Neural cell (in vitro differentiated cells): ENCODE data around the gene LRFN5. TPM values are rescaled to one million over a fixed set of nuclear protein-coding genes. Genes with fewer than 3 reads are reported as not detected.

Experiments used
- H2AFZ ChIP-seq: fragments of 200-600, 300-800 bp; sonication (generic), shearing (Covaris generic); 2 replicates; pipeline ENCODE4 v1.6.0; 2014; ENCODE audit warnings: low read depth, mild to moderate bottlenecking, antibody characterized with exemption, low read length, moderate library complexity
- H3F3A ChIP-seq: fragments of 200-600 bp; shearing (Covaris generic); 2 replicates; pipeline ENCODE4 v1.6.1; 2016; ENCODE audit warnings: mild to moderate bottlenecking, moderate library complexity, mixed read lengths, antibody characterized with exemption, low read length; ENCODE audit not compliant: insufficient read depth, poor library complexity, severe bottlenecking
- H3K27ac ChIP-seq: fragments of 200-600, 300-800 bp; sonication (generic), shearing (Covaris generic); 2 replicates; pipeline ENCODE4 v1.5.1; 2014; ENCODE audit warnings: mild to moderate bottlenecking, low read length, moderate library complexity
- H3K27me3 ChIP-seq: fragments of 300-800, 200-600 bp; sonication (generic), shearing (Covaris generic); 2 replicates; pipeline ENCODE4 v1.6.0; 2014; ENCODE audit warnings: mild to moderate bottlenecking, low read depth, low read length, moderate library complexity; ENCODE audit not compliant: insufficient read depth
- H3K36me3 ChIP-seq: fragments of 300-800, 200-600 bp; sonication (generic), shearing (Covaris generic); 2 replicates; pipeline ENCODE4 v1.5.1; 2014; ENCODE audit warnings: mild to moderate bottlenecking, antibody characterized with exemption, low read length, moderate library complexity; ENCODE audit not compliant: insufficient read depth
- H3K4me2 ChIP-seq: fragments of 300-800, 200-600 bp; sonication (generic), shearing (Covaris generic); 2 replicates; pipeline ENCODE4 v1.6.0; 2014; ENCODE audit warnings: mild to moderate bottlenecking, low read length
- H3K4me3 ChIP-seq: fragments of 300-800, 200-600 bp; sonication (generic), shearing (Covaris generic); 2 replicates; pipeline ENCODE4 v1.5.1; 2014; ENCODE audit warnings: mild to moderate bottlenecking, low read length, moderate library complexity
- H3K79me2 ChIP-seq: fragments of 200-600 bp; shearing (Covaris generic); replicated peaks from 2 replicates; pipeline ENCODE4 v1.6.0; 2014; ENCODE audit warnings: mild to moderate bottlenecking, low read length, moderate library complexity; ENCODE audit not compliant: insufficient read depth
- H3K9ac ChIP-seq: fragments of 300-800, 200-600 bp; sonication (generic), shearing (Covaris generic); 2 replicates; pipeline ENCODE4 v1.6.1; 2016; ENCODE audit warnings: mild to moderate bottlenecking, low read length, mixed read lengths
- H3K9me2 ChIP-seq: fragments of 200-600 bp; shearing (Covaris generic); 2 replicates; pipeline ENCODE4 v1.6.1; 2016; ENCODE audit warnings: mild to moderate bottlenecking, low read length, mixed read lengths; ENCODE audit not compliant: insufficient read depth
- H3K9me3 ChIP-seq: fragments of 200-600, 300-800 bp; sonication (generic), shearing (Covaris generic); 2 replicates; pipeline ENCODE4 v1.6.1; 2016; ENCODE audit warnings: mild to moderate bottlenecking, mixed run types, low read length, moderate library complexity, mixed read lengths
- H4K20me1 ChIP-seq: fragments of 200-600 bp; shearing (Covaris generic); 2 replicates; pipeline ENCODE4 v1.6.1; 2016; ENCODE audit warnings: mild to moderate bottlenecking, mixed run types; ENCODE audit not compliant: insufficient read depth
- CTCF ChIP-seq: fragments of 450-650 bp; IDR thresholded peaks from 2 replicates; pipeline ENCODE4 v1.5.1; 2014; ENCODE audit warnings: antibody characterized with exemption, mild to moderate bottlenecking, moderate library complexity; ENCODE audit not compliant: poor library complexity, severe bottlenecking
- EP300 ChIP-seq: fragments of 450-650 bp; conservative IDR thresholded peaks from 2 replicates; pipeline ENCODE4 v1.6.1; 2014; ENCODE audit warnings: antibody characterized with exemption, mild to moderate bottlenecking, moderate library complexity; ENCODE audit not compliant: poor library complexity, severe bottlenecking
- EZH2 ChIP-seq: fragments of 200-600, 300-800 bp; shearing (Covaris generic), sonication (generic); IDR thresholded peaks from 2 replicates; pipeline ENCODE4 v1.6.1; 2014; ENCODE audit warnings: antibody characterized with exemption, low read length, borderline replicate concordance, mild to moderate bottlenecking; ENCODE audit not compliant: insufficient read depth, poor library complexity, severe bottlenecking
- MXI1 ChIP-seq: fragments of 450-650 bp; conservative IDR thresholded peaks from 2 replicates; pipeline ENCODE4 v1.6.1; 2014; ENCODE audit warnings: antibody characterized with exemption, mild to moderate bottlenecking; ENCODE audit not compliant: poor library complexity, severe bottlenecking
- POLR2AphosphoS5 ChIP-seq: IDR thresholded peaks from 2 replicates; pipeline ENCODE4 v1.6.1; 2012
- RAD21 ChIP-seq: fragments of 450-650 bp; conservative IDR thresholded peaks from 2 replicates; pipeline ENCODE4 v1.6.1; 2014; ENCODE audit warnings: antibody characterized with exemption, mild to moderate bottlenecking, moderate library complexity
- REST ChIP-seq: IDR thresholded peaks from 2 replicates; pipeline ENCODE4 v1.6.1; 2012; ENCODE audit warnings: borderline replicate concordance
- SMC3 ChIP-seq: fragments of 450-650 bp; conservative IDR thresholded peaks from 2 replicates; pipeline ENCODE4 v1.6.1; 2014; ENCODE audit warnings: antibody characterized with exemption, mild to moderate bottlenecking, moderate library complexity; ENCODE audit not compliant: poor library complexity
- TAF1 ChIP-seq: IDR thresholded peaks from 2 replicates; pipeline ENCODE4 v1.6.1; 2012; ENCODE audit warnings: low read depth
- polyA plus RNA-seq: library from polyadenylated mRNA; depleted of rRNA; stranded (reverse); fragments of >200 nt; gene quantifications from 2 replicates; pipeline ENCODE4 v1.2.3, GENCODE V29; 2014

LRFN5 gene
- polyA plus RNA-seq, 1 donor from 2014 or later: 24.5 TPM

- no peak overlapping the region for H3K9ac ChIP-seq
- peaks cover 2% of the 10 kb centered on the region for H3F3A ChIP-seq
- H3K9me2 ChIP-seq: no peaks in the 10 kb centered on the region
- no peaks in the 10 kb centered on the region for H4K20me1 ChIP-seq
- H3K4me3 ChIP-seq: no peak overlapping the region
- H3K79me2 ChIP-seq: no peaks in the 10 kb centered on the region
- no peaks in the 10 kb centered on the region for H3K36me3 ChIP-seq
- no peak overlapping the region for H3K27ac ChIP-seq
- no peak overlapping the region for H3K4me2 ChIP-seq
- no peaks in the 10 kb centered on the region for H3K9me3 ChIP-seq
- TF ChIP-seq EZH2: no peak
- no peak for TF ChIP-seq RAD21
- TF ChIP-seq TAF1: no peak
- TF ChIP-seq MXI1: no peak
- no peak for TF ChIP-seq EP300
- no peak for TF ChIP-seq SMC3
- no peak for TF ChIP-seq REST
- no peak for TF ChIP-seq POLR2AphosphoS5
- TF ChIP-seq CTCF: no peak
- no peaks in the 10 kb centered on the region for H3K27me3 ChIP-seq
- H2AFZ ChIP-seq: no peak overlapping the region
These were observed 294.0 kb downstream of the LRFN5 start for GRCh38 chr14:41900644-41901043.

- no peaks in the 10 kb centered on the region for H3K9me2 ChIP-seq
These were observed 294.4 kb downstream of the LRFN5 start for GRCh38 chr14:41901089-41901488.

More at GRCh38 chr14:41901089-41901488, 294.4 kb downstream of the LRFN5 start:
- Histone ChIP-seq H3K36me3 (no peaks in the 10 kb centered on the region), H3K27me3 (no peaks in the 10 kb centered on the region), H3F3A (peaks cover 2% of the 10 kb centered on the region), H3K79me2 (no peaks in the 10 kb centered on the region), H3K4me2 (no peak overlapping the region), H4K20me1 (no peaks in the 10 kb centered on the region), H3K4me3 (no peak overlapping the region), H2AFZ (no peak overlapping the region), H3K27ac (no peak overlapping the region), H3K9ac (no peak overlapping the region), H3K9me3 (no peaks in the 10 kb centered on the region)
- TF ChIP-seq POLR2AphosphoS5 (no peak), EP300 (no peak), EZH2 (no peak), CTCF (no peak), TAF1 (no peak)
